ENCODE results near the gene SV2B.

SV2B gene

GRCh38 chr15:91228890-91229289 is 128.8 kb downstream of the SV2B start:
- DNase-seq (ENCODE audit: low read depth): no peak
- TF ChIP-seq CTCF (conservative IDR thresholded peaks at IDR 0.05; ENCODE audit: control insufficient read depth, insufficient read depth, low read depth, low read length): no peak
- H3K4me3 ChIP-seq (ENCODE audit: control insufficient read depth, low read depth, low read length): no peak overlapping the region

GRCh38 chr15:91231703-91232102 is 131.6 kb downstream of the SV2B start:
- H3K4me3 ChIP-seq (ENCODE audit: control insufficient read depth, low read depth, low read length): no peak overlapping the region
- no peak for DNase-seq (ENCODE audit: low read depth)
- no peak for TF ChIP-seq CTCF (conservative IDR thresholded peaks at IDR 0.05; ENCODE audit: control insufficient read depth, insufficient read depth, low read depth, low read length)

- no peak overlapping the region for H3K4me3 ChIP-seq (ENCODE audit: control insufficient read depth, low read depth, low read length)
- no peak for DNase-seq (ENCODE audit: low read depth)
- TF ChIP-seq CTCF (conservative IDR thresholded peaks at IDR 0.05; ENCODE audit: control insufficient read depth, insufficient read depth, low read depth, low read length): no peak
Measured at GRCh38 chr15:91234759-91235158, 134.7 kb downstream of the SV2B start.

- H3K4me3 ChIP-seq (ENCODE audit: control insufficient read depth, low read depth, low read length): no peak overlapping the region
- DNase-seq (ENCODE audit: low read depth): no peak
- TF ChIP-seq CTCF (conservative IDR thresholded peaks at IDR 0.05; ENCODE audit: control insufficient read depth, insufficient read depth, low read depth, low read length): no peak
Measured at GRCh38 chr15:91235376-91235775, 135.3 kb downstream of the SV2B start.

GRCh38 chr15:91237445-91237844 is 137.4 kb downstream of the SV2B start:
- TF ChIP-seq CTCF (conservative IDR thresholded peaks at IDR 0.05; ENCODE audit: control insufficient read depth, insufficient read depth, low read depth, low read length): no peak

GRCh38 chr15:91238644-91239425 is 138.8 kb downstream of the SV2B start:
- peak; percentile 4 for DNase-seq (ENCODE audit: low read depth)
- no peak overlapping the region for H3K4me3 ChIP-seq (ENCODE audit: control insufficient read depth, low read depth, low read length)
- no peak for TF ChIP-seq CTCF (conservative IDR thresholded peaks at IDR 0.05; ENCODE audit: control insufficient read depth, insufficient read depth, low read depth, low read length)

More at GRCh38 chr15:91237445-91237844, 137.4 kb downstream of the SV2B start:
- no peak overlapping the region for H3K4me3 ChIP-seq (ENCODE audit: control insufficient read depth, low read depth, low read length)
- no peak for DNase-seq (ENCODE audit: low read depth)

Measured in fibroblast of mammary gland (primary cell).